HG03280 (cell line): ENCODE results near the gene HECTD1.
"Not testable (repeated sequence)": the region's sequence is repeated elsewhere in the genome, so short reads cannot be mapped to it uniquely, and the experiment has no call there.

Experiments
- ATAC-seq: cut with Tn5 transposase; IDR thresholded peaks from one replicate; pipeline ENCODE4 v1.9.1; 2021; ENCODE audit warnings: mild to moderate bottlenecking, moderate library complexity; ENCODE audit not compliant: unreplicated experiment

Gene HECTD1

DNA sequence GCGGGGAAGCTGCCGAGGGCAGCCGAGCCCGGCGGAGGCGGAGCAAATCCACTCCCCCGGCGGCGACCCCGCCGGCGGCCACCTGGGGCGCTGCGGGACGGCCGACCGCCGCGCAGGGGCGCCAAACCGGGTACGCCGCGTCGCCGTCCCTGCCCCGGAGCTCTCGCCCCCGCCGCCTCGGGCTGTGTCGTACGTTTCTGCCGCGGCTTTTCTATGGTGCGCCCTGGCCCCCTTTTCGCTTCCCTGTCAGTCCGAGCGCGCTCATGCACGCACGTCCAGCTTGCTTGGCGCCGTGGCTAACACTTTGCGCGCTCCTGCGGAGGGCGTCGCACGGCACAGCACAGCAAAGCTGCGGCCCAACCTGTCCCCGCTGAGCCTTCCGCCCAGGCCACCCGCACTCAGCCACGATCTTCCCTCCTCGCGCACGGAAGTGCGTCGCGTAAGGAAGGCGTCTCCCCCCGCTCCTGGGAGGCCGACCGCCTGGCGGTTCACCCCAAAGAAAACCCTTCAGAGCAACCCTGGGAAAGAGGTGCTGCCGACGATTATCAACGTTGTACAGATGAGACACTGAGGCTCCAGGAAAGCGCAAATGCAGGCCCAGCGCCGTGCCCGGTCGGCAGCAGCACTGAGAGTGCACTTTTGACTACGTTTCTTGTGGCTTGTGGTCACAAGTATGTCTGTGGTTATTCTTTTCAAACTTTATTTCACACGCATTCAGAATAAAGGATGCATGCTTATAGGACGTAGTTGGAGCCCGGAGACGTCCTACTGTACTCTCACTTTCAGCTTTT is at the start of gene HECTD1:
TSS of gene HECTD1 (minus strand) at position 39 of the 791 bp plus-strand sequence. CDS start 1,857 bp downstream, outside the sequence.
- ATAC-seq, result peak; percentile 74

DNA sequence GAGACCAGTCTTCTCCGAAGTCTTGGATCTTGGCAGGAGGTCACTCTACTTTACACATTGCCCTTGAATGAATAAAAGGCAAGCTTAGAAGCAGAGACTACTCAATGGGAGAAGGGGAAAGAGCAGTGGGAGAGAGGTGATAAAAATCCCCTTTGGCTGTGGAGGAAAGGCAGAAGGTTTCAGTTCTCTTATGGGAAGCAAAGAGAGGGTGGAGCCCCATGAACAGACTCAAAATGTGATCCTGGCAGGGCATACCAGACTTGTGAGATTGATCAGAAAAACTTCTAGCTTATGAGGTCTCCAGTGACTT is 49.6 kb upstream of the HECTD1 start:
- ATAC-seq, result no peak

DNA sequence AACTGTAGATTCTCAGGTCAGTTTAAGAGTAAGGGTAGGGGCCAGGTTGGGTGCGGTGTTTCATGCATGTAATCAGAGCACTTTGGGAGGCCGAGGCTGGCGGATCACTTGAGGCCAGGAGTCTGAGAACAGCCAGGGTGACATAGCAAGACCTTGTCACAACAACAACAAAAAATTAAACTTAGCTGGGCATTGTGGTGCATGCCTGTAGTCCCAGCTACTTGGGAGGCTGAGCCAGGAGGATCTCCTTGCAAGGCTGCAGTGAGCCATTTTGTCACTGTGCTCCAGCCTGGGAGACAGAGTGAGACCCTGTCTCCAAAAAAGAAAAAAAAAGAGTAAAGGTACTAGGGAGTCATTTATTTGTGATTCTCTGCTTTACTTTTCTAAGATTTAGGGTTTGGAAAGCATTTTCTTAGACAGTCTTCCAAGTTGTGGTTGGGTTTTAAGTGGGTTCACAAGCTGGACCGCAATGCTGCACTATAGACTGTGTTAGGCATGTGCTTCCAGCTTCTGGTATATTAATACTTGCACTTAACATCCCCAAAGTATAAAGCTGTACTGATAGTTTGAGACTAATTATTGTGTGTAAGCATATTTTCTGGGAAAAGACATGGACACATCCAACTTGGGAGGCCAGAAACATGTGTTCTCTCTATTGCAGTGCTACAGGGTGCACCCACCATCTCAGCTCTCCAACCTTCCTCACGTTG is 49.1 kb upstream of the HECTD1 start:
- no peak for ATAC-seq

DNA sequence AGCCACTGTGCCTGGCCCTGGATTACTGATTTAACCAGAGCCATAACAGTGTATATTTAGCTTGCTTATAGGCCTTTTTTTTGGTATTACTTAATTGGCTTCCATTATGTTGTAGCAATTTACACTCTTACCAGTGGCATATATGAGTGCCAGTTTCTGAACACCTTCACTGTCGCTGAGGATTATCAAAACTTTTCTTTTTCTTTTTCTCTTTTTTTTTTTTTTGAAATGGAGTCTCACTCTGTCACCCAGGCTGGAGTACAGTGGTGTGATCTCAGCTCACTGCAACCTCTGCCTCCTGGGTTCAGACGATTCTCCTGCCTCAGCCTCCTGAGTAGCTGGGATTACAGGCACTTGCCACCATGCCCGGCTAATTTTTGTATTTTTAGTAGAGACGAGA is 48.3 kb upstream of the HECTD1 start:
- not testable (repeated sequence) for ATAC-seq

DNA sequence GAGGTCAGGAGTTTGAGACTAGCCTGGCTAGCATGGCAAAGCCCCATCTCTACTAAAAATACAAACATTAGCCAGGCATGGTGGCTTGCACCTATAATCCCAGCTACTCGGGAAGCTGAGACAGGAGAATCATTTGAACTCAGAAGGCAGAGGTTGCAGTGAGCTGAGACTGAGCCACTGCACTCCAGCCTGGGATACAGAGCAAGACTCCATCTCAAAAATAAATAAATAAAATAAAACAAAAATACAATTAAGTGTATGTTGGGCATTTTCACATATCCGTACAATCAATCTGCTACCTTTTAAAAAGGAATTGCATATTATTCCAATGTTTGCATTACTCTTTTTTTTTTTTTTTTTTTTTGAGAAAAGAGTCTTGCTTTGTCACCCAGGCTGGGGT is 47.7 kb upstream of the HECTD1 start:
- ATAC-seq, result no peak

DNA sequence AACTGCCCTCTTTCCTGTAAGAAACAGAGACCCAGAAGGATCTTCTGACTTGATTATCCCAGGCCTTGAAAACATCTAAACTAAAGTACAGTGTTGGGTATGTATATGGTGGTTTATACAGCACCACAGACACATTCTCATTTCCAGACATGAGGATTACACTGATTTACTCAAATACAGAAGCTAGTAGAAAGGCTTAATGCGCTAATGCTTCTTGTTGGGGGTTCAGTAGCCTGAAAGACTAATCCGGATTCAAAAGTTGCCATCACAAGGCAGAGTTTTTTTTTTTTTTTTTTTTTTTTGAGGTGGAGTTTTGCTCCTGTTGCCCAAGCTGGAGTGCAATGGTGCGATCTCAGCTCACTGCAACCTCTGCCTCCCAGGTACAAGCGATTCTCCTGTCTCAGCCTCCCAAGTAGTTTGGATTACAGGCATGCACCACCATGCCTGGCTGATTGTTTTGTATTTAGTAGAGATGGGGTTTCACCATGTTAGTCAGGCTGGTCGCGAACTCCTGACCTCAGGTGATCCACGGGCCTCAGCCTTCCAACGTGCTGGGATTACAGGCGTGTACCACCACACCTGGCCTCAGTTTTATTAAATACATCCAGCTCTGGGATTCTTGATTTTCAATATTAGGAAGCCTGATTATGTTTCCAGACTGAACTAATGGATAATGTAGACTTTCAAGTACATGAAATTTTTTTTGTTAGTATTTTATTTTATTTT is 46.3 kb upstream of the HECTD1 start:
- no peak for ATAC-seq

DNA sequence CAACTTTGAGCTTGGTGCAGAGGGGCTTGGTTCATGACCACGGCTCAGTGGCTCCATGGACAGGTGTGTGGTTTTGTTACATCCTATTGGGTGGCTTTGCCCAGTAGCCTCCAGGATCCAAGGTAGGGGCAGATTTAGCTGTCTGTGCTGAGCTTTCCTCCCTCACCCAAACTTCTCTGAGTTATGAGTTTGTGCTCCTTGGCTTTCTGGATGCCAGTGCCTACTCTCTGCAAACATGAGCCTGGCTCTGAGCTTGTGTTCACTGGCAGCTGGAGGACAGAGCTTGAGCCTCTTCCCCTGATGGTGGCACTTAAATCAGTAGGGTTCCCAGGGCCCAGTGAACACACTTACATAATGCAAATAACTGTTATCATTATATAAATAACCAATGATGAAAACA is 45.3 kb upstream of the HECTD1 start:
- ATAC-seq, result no peak

DNA sequence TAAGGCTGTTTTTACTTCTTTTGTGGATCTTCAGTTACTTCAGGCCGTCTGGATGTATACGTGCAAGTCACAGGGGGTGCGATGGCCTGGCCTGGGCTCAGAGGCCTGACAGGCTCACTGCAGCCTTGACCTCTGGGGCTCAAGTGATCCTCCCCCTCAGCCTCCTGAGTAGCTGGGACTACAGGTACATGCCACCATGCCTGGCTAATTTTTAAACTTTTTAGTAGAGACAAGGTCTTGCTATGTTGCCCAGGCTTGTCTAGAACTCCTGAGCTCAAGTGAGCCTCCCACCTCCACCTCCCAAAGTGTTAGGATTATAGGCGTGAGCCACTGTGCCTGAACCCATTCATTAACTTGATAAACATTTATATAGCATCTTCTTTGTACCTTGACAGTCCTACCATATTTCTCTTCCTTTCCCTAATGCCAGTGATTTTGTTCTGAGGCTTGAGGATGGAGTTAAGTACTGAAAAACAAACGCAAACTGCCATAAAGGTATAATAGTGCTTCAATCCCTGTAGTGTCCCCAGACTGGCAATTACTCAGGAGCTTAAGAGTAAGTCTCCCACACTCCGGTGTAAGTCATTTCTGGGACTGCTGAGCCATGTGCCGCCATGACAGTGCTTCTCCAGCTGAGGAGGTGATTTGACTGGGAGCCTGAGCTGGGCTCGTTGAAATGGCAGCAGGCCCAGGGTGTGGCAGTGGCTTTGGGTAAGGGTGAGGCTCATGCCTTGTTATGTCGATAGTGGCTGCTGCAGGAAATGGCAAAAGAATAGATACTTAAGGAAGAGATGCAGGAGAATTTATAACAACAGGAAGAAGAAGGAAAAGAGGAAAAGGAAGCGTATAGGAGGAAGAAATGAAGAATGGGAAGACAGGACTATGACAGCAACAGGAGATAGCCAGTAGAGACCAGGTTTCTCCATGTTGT is 43.7 kb upstream of the HECTD1 start:
- ATAC-seq, result no peak

DNA sequence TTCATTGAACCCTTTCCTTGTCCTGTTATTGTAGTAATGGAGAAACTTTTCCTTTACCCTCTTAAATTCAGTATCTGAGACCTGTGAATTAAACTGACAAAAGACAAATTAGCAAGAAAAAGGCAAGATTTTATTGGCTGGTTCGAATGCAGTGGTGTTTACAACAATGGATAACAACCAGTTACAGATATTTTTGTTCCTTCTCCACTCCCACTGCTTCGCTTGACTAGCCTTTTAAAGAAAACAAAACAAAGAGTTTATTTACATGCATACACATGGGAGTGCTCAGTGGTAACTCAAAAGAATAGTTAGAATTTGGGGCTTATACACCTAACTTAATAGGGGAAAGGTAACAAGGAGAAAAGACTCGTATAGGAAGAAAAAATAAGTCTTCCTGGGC is 37.0 kb upstream of the HECTD1 start:
- no peak for ATAC-seq

DNA sequence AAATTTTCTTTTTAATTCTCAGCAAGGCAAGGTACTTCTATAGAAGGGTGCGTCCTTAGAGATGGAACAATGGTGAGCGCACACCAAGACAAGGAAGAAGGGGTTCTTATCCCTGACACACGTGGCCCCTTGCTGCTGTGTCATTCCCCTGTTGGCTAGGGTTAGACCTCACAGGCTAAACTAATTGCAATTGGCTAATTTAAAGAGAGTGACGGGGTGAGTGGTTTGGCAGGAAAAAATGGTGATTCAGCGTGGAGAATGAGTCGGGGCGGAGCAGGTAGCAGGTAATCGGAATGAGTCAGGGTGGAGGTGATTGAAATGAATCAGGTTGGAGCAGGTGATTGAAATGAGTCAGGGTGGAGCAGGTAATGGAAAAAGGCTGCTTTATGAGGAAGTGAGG is 36.3 kb upstream of the HECTD1 start:
- no peak for ATAC-seq

DNA sequence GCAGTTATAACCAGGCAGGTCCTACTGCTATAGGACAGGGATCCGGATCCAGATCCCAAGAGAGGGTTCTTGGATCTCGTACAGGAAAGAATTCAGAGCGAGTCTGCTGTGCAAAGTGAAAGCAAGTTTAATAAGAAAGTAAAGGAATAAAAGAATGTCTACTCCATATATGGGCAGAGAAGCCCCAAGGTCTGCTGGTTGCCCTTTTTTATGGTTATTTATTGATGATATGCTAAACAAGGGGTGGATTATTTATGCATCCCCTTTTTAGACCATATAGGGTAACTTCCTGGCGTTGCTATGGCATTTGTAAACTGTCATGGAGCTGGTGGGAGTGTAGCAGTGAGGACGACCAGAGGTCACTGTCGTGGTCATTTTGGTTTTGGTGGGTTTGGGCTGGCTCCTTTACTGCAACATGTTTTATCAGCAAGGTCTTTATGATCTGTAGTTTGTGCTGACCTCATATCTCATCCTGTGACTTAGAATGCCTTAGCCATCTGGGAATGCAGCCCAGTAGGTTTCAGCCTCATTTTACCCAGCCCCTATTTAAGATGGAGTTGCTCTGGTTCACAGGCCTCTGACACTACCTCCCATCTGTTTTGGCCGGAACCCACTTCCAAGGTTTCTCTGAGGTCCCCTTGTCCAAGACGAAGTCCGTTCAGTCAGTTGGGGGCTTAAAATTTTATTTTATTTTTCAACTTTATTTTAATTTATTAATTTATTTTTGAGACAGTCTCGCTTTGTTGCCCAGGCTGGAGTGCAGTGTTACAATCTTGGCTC is 34.8 kb upstream of the HECTD1 start:
- not testable (repeated sequence) for ATAC-seq

DNA sequence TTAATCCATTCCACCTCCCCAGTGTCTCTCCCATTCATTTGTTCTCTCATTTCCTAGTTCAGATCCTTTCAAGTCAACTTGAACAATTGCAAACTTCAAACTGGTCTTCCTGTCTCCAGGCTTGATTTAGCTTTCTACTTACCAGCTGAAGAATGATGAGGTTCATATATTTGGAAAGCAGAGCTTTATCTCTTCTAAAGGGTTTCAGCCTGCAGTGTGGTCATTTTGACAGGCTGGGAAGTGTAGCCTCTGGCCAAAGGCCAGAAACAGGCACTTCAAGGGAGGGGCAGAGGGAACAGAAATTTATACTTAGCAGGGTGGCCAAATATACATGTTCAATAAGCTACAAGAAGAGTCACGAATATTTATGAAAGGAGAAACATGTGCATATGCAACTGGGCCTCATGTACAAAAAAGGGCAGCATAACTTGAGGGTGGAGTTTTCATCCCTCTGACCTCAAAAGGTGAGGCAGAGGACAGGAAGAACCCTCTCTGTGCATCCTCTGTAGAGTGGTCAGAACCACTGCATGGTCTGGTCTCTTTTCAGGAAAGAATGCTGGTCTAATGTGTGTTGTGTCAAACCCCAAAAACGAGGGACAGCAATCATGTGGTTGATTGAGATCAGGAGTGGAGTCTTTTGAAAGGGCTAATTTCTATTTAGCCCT is 34.0 kb upstream of the HECTD1 start:
- ATAC-seq, result no peak

DNA sequence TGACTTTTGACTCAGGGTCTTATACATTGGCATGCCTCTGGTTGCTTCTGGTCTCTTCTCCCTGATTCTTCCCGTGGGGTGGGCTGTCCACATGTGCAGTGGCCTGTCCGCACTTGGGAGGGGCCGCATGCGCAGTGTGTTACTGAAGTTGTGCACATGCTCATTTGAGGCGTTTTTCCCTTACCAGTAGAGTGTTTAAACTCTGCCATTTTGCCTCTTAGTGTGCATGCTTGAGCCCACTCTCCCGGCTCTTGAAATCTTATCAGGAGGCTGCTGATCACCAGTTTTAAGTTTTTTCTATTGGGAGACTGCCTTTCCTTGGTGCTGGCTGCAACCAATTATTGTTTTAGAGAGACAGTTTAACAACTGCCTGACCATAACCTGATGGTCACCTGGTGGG is 32.1 kb upstream of the HECTD1 start:
- ATAC-seq, result no peak

DNA sequence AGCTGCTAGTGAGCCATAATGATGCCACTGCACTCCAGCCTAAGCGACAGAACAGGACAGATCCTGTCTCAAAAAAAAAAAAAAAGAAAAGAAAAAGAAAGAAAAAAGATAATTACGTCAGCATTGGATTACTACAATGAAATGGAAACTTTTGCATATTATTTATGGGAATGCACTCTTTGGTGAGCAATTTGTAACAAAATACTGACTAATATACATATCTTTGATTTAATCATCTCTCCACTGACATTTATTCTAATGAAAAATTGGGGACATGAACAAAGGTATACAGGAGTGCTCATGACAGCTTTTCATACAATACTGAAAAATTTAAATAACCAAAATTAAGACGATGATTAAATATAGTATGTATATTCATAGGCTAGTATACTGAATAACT is 27.9 kb upstream of the HECTD1 start:
- ATAC-seq, result no peak

DNA sequence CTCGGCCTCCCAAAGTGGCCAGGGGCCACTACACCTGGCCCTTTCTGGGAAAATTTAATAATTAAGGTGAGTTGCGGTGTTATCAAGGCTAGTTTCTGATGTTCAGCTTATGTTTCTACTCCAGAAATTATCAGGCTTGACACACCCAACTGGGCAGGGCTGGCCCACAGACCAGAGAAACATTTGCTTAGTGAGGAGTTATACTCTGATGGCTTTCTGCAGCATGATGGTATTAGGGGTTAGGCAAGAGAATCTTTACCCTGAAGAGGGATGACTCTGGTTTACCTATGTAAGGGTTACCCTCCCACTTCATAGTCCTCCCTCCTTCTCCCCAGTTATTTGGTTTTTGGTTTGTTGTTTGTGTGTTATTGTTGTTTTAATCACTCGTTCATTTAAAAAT is 24.5 kb upstream of the HECTD1 start:
- ATAC-seq, result no peak

DNA sequence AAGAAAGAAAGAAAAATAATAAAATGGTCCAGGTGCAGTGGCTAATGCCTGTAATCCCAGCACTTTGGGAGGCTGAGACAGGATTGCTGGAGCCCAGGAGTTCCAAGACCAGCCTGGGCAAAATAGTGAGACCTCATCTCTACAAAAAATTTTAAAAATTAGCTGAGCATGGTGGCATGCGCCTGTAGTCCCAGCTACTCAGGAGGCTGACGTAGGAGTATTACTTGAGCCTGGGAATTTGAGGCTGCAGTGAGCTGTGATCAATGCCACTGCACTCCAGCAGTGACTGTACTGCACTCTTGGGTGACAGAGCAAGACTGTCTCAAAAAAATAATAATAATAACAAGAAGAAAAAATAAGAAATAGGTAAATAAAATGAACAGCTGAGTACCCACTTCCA is 23.7 kb upstream of the HECTD1 start:
- not testable (repeated sequence) for ATAC-seq

DNA sequence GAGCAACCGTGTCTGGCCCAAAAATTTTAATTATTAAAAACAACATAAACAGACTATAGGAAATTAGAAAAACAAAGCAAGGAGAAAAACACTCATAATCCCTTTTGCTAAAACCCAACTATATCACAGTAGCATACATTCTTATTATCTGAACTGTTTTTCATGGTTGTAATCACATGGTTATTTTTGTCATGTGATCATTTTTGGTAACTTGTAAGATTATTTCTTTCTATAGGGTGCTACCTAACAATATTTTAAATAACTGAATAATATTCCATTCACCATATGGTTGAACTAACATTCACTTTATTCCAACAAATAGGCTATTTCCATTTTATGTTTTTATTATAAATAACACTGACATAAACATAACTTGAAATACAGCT is 23.0 kb upstream of the HECTD1 start:
- no peak for ATAC-seq

DNA sequence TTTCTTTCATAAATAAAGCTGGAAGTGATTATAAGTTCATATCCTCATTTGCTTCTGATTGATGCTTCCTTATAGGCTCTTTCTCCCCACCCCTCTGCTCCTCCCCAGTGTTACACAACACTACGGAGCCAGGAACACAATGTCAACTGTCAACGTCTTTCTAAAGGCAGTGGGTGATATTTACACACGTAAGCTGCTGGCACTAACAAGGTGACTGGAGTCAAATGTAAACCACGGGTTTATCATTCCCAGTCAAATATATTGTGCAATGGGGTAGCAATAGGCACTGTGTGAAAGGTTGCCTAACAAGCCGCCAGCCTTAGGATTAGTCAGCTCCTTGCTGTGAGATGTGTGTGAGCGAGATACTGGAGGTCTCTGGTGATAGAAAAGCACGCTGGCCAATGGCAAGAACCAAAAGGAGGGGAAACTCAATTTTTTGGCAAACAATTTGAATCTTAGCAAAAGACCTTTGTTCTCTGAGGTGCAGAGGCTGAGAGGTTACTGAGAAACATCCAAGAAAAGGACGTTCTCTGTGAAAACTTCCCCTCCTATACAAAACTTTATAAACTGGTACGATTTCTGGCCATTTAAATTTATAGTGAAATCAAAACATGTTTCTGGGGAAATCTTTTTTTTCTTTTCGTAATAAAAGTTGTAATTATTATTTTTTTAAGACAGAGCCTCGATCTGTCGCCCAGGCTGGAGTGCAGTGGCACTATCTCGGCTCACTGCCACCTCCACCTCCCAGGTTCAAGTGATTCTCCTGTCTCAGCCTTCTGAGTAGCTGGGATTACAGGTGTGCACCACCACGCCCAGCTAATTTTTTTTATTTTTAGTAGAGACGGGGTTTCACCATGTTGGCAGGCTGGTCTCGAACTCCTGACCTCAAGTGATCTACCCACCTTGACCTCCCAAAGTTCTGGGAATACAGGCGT is 22.3 kb upstream of the HECTD1 start:
- ATAC-seq, result no peak

DNA sequence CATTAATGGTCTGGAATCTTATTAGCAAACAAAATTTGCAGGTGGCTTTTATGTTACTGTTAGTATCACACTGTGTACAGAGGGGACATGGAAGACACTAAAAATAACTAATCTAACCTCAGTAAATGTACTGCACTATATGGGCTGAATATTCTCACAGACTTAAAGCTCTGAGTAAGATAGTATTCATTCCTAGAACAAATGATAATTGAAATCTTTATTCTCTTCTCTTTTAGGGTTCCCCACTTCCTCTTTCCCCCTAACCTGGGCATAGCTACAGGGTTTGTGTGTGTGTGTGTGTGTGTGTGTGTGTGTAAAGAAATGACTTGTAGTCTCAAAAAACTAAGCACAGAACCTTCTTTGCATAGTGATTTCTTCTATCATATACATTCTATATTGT is 21.4 kb upstream of the HECTD1 start:
- peak; percentile 65 for ATAC-seq
